Thoracic aorta (tissue), 2 donors: Measurements from ENCODE around the gene FBLN2. TPM values are rescaled to one million over a fixed set of nuclear protein-coding genes. Genes with fewer than 3 reads are reported as not detected.

Experiments
- ATAC-seq: fragments of 150-250 bp; one replicate; pipeline ENCODE4 v1.8.0; 2017; ENCODE audit warnings: low read depth; ENCODE audit not compliant: insufficient number of reproducible peaks, low FRiP score
- DNase-seq: peaks from one replicate; pipeline ENCODE4 v3.0.0-alpha.2; 2020; ENCODE audit warnings: low spot score
- H3K27ac ChIP-seq, 2 donors: fragments of 200-600 bp; sonication (generic); 1 replicate in 1 of 2; 2 replicates in 1 of 2; pipeline ENCODE4 v1.5.1; 2016; ENCODE audit warnings: mild to moderate bottlenecking in 2 of 2, moderate library complexity in 2 of 2
- H3K27me3 ChIP-seq: fragments of 200-600 bp; sonication (generic); replicated peaks from 2 replicates; pipeline ENCODE4 v1.6.0; 2016; ENCODE audit warnings: mild to moderate bottlenecking; ENCODE audit not compliant: insufficient read depth
- H3K36me3 ChIP-seq: fragments of 200-600 bp; sonication (generic); one replicate; pipeline ENCODE4 v1.5.1; 2016
- H3K4me1 ChIP-seq, 2 donors: fragments of 200-600 bp; sonication (generic); 1 replicate in 1 of 2; 2 replicates in 1 of 2; pipeline versions ENCODE4 v1.5.1 to v1.6.0; 2016; ENCODE audit warnings: low read depth in 2 of 2, mild to moderate bottlenecking in 1 of 2; ENCODE audit not compliant: control insufficient read depth in 1 of 2
- H3K4me3 ChIP-seq: fragments of 200-600 bp; sonication (generic); 2 replicates; pipeline ENCODE4 v1.5.1; 2016; ENCODE audit warnings: mild to moderate bottlenecking
- H3K9me3 ChIP-seq: fragments of 200-600 bp; sonication (generic); 2 replicates; pipeline ENCODE4 v1.5.1; 2016
- total RNA-seq, 2 donors: library from RNA; depleted of rRNA; stranded (reverse); fragments of >200 nt; gene quantifications; one replicate each; pipeline versions ENCODE4 v1.1.0 to v1.2.3, GENCODE V29; 2016
- TF ChIP-seq, protein P1 (sequence below): fragments of 200-600 bp; sonication (generic); IDR thresholded peaks from one replicate; pipeline ENCODE4 v1.5.1; 2019; ENCODE audit warnings: antibody characterized with exemption

The FBLN2 gene
- total RNA-seq, 2 donors from 2014 or later = 233 to 328 TPM

DNA sequence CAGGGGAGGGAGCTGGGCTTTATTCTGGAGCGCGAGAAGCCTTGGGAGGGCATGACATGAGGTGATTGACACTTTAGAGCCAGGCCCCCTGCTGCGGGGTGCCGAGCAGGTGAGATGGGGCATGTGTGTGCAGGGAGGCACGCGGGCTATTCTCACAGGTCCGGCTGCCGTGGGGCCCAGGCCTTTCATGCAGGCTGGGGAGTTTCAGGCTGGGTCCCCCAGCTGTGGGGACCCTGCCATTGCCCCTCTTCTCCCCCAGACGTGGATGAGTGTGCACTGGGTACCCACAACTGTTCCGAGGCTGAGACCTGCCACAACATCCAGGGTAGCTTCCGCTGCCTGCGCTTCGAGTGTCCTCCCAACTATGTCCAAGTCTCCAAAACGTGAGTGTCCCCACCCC lies 87.3 kb downstream of the FBLN2 start:
- Histone ChIP-seq H3K9me3 (no peaks in the 10 kb centered on the region), H3K27ac (no peak overlapping the region), H3K4me1 (no peaks in the 10 kb centered on the region), H3K27me3 (no peaks in the 10 kb centered on the region), H3K36me3 (no peaks in the 10 kb centered on the region), H3K4me3 (no peak overlapping the region)
- no peak for DNase-seq
- TF ChIP-seq, protein P1, sequence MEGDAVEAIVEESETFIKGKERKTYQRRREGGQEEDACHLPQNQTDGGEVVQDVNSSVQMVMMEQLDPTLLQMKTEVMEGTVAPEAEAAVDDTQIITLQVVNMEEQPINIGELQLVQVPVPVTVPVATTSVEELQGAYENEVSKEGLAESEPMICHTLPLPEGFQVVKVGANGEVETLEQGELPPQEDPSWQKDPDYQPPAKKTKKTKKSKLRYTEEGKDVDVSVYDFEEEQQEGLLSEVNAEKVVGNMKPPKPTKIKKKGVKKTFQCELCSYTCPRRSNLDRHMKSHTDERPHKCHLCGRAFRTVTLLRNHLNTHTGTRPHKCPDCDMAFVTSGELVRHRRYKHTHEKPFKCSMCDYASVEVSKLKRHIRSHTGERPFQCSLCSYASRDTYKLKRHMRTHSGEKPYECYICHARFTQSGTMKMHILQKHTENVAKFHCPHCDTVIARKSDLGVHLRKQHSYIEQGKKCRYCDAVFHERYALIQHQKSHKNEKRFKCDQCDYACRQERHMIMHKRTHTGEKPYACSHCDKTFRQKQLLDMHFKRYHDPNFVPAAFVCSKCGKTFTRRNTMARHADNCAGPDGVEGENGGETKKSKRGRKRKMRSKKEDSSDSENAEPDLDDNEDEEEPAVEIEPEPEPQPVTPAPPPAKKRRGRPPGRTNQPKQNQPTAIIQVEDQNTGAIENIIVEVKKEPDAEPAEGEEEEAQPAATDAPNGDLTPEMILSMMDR = no peak
- ATAC-seq = no peak

DNA sequence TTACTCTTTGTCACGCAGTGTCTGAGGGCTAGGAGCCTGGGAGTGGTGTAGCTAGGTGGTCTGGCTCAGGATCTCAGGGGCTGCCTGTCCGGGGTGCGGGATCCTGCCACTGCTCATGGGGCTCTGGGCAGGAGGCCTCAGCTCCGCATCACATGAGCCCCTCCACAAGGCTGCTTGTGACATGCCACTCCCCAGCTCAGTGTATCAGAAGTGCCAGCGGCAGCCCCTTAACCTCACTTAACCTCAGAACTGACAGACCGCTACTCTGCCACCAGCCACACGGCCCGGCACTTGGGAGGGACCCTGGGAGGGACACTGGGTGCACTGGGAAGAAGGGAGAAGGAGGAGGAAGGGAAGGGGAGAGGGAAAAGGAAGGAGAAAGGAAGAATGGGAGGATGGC lies 87.9 kb downstream of the FBLN2 start:
- H3K27ac ChIP-seq = no peak overlapping the region
- ATAC-seq = no peak

DNA sequence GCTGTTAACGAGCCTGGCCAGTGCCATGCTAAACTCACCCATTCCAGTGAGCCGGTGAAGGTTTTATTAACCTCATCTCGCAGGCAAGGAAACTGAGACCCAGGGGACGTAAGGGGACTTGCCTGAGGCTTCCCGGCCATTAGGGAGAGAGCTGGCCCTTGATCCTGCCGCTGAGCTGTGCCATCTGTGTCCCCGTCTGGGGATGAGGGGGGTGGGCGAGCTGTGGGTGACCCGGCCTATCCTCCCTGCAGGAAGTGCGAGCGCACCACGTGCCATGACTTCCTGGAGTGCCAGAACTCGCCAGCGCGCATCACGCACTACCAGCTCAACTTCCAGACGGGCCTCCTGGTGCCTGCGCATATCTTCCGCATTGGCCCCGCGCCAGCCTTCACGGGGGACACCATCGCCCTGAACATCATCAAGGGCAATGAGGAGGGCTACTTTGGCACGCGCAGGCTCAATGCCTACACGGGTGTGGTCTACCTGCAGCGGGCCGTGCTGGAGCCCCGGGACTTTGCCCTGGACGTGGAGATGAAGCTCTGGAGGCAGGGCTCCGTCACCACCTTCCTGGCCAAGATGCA lies 88.5 kb downstream of the FBLN2 start:
- DNase-seq = no peak
- Histone ChIP-seq H3K4me3 (no peak overlapping the region), H3K9me3 (no peaks in the 10 kb centered on the region), H3K27ac (no peak overlapping the region), H3K27me3 (no peaks in the 10 kb centered on the region), H3K4me1 (no peaks in the 10 kb centered on the region), H3K36me3 (no peaks in the 10 kb centered on the region)
- TF ChIP-seq, protein P1 = no peak
- ATAC-seq = no peak

More for the DNA sequence above, 87.9 kb downstream of the FBLN2 start:
- no peaks in the 10 kb centered on the region for H3K27me3 ChIP-seq
- no peaks in the 10 kb centered on the region for H3K4me1 ChIP-seq
- H3K4me3 ChIP-seq = no peak overlapping the region
- no peaks in the 10 kb centered on the region for H3K36me3 ChIP-seq
- TF ChIP-seq, protein P1 = no peak
- no peak for DNase-seq
- no peaks in the 10 kb centered on the region for H3K9me3 ChIP-seq

DNA sequence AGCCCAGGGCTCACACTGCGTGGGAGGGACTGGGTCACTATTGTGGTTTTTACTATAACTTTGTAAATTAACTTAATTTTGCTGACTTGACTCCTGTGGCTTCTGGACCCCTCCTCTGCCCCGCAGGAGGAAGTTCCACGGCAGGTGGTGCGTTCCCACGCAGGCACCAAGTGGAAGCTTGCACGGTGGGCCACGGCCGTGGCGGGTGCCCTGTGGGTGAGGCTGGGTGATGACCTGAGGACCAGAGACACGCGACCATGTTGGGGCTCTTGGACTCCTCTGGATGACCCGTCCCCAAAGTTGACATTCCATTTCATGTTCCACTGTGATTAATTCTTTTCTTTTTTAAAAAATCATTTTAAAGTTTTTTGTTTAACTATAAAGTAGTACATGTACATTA lies 89.0 kb downstream of the FBLN2 start:
- H3K4me1 ChIP-seq = no peaks in the 10 kb centered on the region
- no peaks in the 10 kb centered on the region for H3K9me3 ChIP-seq
- H3K4me3 ChIP-seq = no peak overlapping the region
- no peaks in the 10 kb centered on the region for H3K36me3 ChIP-seq
- no peak for ATAC-seq
- H3K27ac ChIP-seq = no peak overlapping the region
- H3K27me3 ChIP-seq = no peaks in the 10 kb centered on the region
- DNase-seq = no peak
- TF ChIP-seq, protein P1 = no peak

DNA sequence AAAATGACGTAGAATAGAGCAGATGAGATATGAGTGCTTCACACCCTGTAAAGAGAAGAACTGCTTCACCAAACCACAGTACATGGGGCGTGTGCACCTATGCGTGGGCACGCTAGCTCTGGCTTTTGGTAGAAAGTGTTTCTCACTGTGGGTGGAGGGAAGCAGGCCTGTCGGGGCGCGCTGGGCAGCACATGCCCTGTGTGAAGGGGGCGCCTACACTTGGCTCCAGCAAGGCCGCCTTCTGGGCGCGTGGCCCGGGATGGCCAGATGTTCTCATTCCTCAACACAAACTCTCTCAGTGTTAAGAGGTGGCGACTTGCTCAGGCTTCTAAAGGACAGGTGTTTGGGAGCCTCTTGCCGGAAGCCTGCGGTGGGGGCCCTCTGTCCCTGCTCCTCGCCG lies 90.0 kb downstream of the FBLN2 start:
- Histone ChIP-seq H3K27me3 (no peaks in the 10 kb centered on the region), H3K36me3 (no peaks in the 10 kb centered on the region), H3K4me1 (no peaks in the 10 kb centered on the region), H3K9me3 (no peaks in the 10 kb centered on the region), H3K4me3 (no peak overlapping the region), H3K27ac (no peak overlapping the region)
- TF ChIP-seq, protein P1 = no peak
- DNase-seq (no peak), ATAC-seq (no peak)
